Iris pigment epithelial cell (primary cell): ENCODE data around the gene GLE1.

ENCODE experiments used
- DNase-seq: peaks from one replicate; pipeline ENCODE4 v3.0.0-alpha.2; 2011; ENCODE audit warnings: low read depth

Gene GLE1

DNA sequence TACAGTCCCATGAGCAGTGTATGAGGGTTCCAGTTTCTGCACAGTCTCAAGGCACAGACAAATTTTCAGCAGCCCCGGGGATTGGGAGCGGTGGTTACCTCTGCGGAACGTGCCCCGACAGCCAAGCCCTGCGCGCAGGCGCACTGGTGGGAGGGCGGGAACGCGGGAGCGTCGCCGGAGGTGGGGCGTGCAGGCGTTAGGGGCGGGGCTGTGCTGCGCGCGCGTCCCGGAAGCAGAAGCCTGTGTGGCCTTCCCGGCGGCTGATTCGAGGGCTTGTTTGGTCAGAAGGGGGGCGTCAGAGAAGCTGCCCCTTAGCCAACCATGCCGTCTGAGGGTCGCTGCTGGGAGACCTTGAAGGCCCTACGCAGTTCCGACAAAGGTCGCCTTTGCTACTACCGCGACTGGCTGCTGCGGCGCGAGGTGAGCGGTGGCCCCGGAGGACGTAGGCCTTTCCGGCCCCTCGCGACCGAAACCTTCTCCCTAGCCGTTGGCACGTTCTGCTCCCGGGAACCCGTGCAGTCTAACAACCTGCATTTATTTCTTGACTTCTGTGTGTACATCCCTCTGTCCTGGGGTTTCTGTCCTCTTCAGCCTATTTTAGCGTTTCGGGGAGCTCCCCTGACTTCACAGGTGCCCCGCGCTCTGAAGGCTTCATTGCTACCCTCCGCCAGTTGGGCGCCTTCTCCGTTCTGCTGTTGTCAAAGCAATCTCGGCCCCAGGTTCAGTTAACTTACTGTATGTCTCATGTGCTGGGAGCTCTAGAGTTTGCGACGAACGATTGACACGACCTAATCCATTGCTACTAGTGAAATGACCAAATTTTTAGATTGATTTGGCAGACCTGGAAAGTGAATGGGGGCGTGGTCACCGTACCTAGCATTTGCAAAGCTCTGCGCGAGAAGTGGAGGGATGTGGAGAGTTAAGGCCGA, at the start of gene GLE1:
GLE1 (plus strand) TSS at position 235 of the 929 bp plus-strand sequence; CDS start at position 322, 87 bp downstream.
- peak; percentile 89 for DNase-seq

- DNase-seq: no peak
These were observed 49.5 kb upstream of the GLE1 start for GRCh38 chr9:128454991-128455390.

DNA sequence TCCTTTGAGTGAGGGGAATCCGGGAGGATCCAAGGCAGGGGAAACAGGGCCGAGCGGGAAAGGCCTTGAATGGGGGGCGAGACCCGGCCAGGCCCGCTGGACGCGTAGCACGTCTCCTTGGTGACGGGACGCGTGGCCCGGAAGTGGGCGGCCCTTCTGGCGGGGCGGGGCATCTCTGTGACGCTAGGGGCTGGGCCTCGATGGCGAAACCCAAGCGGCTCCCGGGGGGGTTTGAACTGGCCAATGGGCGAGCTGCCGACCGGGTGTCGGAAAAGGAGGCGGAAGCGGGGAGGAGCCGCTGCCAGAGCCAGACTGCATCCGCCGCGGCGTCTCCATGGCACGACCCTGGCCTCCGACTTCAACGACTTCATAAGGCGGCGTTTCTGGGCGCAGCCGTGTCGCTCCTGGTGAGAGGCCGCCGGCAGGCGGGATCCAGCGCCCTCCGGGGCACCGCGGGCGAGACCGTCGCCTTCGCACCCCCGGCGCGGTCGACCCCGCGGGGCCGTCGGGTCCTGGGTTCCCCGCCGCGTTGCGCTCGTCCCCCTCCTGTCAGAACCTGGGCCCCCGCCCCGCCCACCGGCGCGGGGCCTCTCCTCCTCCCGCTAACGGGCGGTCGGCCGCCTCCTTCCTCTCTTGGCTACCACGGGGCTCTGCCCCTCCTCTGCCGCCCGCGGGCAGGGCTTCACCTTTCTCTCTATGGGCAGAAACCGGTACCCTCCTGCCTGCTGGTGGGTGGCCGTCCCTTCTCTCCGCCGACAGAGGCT, 48.5 kb upstream of the GLE1 start, which contains the start of gene ODF2:
ODF2 (plus strand) TSS at position 158 of the 764 bp plus-strand sequence; CDS start at position 244, 86 bp downstream.
- DNase-seq: peak; percentile 95

DNA sequence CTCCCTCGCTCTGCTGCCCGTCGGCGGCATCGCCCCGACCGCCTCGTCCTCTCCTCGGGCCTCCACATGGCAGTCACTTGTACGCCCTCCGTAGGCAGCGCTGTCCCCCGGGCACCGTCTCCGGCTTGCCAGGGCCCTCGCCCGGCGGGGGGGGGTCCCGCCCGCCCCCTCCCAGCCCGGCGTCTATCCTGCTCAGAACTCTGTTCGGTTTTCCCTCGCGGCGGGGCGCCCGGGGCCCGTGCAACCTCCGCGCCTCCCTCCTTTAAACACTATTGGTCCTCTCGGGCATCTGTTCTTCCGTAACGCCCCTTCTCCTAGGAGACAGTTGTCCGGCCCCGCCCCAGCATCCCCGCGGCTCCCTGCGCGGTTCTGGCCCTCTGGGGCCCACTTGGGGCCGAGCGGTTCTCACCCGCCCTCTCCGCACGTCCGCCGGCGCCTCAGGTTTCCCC, 47.9 kb upstream of the GLE1 start:
- DNase-seq: peak; percentile 74

DNA sequence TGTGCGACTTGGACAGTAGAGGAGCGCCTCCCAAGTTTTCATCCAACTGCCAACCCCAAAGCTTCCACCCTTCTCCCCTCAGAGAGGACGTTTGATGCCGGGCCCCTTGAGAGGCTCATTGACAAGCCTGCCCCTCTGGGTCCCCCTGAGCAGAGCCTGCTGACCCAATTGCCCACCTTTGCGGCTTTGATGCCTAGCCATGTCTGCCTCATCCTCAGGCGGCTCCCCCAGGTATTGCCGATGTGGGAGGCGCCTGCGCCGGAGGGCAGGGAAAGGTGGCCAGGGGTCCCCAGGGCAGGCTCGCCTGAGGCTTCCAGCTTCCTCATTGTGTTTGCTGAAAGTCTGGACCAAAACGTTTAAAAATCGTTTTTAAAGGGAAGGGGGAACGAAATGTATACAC, 47.3 kb upstream of the GLE1 start:
- DNase-seq: no peak

- no peak for DNase-seq
These were observed 45.5 kb upstream of the GLE1 start for GRCh38 chr9:128459011-128459410.

- no peak for DNase-seq
These were observed 35.4 kb upstream of the GLE1 start for GRCh38 chr9:128469070-128469469.

DNA sequence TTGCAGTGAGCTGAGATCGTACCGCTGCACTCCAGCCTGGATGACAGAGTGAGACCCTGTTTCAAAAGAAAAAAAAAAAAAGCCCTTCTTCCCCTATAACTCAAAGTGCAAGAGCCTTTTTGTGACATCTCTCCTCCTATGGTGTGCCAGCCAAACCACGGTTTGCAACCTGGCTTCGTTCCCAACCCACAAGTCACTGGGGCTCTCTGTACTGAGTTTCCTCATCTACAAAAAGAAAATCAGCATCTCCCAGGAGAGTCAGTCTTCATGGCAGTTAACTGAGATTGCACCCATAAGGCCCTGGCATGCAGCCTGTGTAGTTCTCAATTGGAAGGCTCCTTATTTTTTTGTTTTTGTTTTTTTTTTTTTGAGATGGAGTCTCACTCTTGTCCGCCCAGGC, 34.0 kb upstream of the GLE1 start:
- DNase-seq: peak; percentile 63

- no peak for DNase-seq
These were observed 31.4 kb upstream of the GLE1 start for GRCh38 chr9:128473104-128473503.

- no peak for DNase-seq
These were observed 28.7 kb upstream of the GLE1 start for GRCh38 chr9:128475867-128476266.

DNA sequence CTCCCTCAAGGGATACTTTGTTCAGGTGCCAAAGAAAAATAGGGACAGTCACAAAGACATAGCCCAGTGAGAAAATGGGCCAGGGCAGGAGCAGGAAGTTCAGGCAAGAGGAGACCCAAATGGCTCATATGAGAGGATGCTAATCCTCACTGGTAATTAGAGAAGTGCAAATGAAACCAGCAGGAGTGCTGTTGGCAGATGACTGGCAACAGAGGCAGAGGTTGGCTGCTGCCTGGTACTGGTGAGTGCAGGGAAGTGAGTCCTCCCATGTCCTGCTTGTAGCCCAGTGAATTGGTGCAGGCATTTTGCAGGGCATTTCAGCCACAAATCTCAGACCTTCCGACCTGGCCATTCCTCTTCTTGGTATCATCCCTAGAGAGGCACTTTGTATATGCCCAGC, 25.3 kb upstream of the GLE1 start:
- no peak for DNase-seq

- no peak for DNase-seq
These were observed 23.0 kb upstream of the GLE1 start for GRCh38 chr9:128481561-128481960.

- no peak for DNase-seq
These were observed 22.3 kb upstream of the GLE1 start for GRCh38 chr9:128482186-128482585.

DNA sequence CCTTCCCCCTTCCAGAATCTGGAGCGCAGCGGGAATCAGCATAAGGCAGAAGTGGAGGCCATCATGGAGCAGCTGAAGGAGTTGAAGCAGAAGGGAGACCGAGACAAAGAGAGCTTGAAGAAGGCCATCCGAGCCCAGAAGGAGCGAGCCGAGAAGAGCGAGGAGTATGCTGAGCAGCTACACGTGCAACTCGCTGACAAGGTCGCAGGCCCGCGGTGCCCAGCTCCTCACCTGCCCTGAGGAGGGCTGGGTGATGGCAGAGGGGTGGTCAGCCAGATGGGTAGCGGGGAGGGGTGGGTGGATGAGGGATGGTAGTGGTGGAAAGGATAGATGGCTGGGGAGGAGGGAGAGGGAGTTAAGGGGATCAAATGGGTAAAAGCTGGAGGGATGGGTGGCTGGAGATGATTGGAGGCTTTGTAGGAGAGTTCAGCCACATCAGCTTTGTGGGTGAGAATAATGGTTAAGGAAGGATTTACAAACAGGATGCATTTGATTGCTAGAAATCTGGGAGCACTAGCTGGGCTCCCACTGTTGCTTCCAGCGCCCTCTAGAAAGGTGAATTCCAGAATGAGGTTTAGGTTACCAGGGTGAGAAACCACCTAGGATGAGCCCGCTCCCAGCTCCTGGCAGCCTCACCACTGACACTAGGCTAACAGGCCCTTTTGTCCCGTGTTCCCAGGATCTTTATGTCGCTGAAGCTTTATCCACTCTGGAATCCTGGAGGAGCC, 19.7 kb upstream of the GLE1 start:
- DNase-seq: no peak

- DNase-seq: no peak
These were observed 19.1 kb upstream of the GLE1 start for GRCh38 chr9:128485414-128485855.

DNA sequence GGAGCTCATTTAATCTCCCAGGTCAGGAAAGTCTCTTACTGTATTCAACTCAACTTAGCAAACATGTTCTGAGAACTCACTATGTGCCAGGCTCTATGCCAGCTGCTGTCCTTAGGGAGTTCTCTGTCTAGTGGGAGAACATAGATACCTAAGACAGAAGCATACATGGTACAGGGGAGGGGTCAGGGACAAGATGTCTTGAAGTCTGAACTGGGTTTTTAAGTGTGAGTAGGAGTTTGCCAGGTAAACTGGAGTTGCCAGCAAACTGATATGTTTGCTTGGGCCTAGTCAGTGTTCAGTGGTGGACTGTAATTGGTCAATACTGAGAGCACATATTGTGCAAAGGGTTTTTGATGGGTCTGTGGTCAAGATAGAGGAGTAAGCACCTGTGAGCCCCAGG, 18.3 kb upstream of the GLE1 start:
- DNase-seq: no peak

DNA sequence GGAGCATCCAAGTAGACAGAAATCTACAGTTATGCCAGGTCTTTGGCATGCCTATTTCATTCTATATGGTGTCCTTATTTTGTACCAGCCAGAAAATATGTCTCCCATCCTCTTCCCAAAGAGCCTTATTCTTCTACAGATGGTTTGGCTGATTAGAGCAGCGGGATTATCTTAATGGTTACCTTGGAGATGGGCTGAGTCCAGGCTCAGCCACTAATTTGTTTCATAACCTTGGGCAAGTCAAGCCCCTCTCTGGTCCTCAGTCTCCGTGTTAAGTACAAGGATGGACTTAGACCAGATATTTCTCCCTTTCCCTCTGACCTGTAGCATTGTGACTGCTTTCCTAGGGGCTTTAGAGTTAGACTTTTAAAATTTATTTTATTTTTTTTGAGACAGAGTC, 11.1 kb upstream of the GLE1 start:
- DNase-seq: no peak

DNA sequence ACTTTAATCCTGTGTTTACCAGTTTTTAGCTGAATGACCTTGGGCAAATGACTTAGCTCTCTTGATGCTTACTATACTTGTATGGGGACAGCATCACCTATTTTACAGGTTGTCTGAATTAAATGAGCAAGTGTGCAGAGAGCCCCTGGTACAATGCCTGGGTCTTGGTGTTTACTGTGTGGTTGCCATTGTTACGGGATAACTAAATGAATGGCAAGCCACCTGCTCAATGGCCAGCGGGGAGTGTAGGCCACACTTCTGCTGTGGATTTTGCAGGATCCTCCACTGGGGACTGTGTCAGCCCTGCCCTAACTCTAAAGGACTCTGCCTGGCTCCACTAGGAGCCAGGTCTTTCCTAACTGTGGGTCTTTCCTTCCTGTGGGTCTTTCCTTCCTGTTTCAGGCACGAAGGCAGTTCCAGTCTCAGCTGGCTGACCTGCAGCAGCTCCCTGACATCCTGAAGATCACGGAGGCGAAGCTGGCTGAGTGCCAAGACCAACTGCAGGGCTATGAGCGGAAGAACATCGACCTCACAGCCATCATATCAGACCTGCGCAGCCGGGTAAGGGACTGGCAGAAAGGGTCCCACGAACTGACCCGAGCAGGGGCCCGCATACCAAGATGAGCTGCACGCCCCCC, 10.3 kb upstream of the GLE1 start:
- DNase-seq: peak; percentile 40

DNA sequence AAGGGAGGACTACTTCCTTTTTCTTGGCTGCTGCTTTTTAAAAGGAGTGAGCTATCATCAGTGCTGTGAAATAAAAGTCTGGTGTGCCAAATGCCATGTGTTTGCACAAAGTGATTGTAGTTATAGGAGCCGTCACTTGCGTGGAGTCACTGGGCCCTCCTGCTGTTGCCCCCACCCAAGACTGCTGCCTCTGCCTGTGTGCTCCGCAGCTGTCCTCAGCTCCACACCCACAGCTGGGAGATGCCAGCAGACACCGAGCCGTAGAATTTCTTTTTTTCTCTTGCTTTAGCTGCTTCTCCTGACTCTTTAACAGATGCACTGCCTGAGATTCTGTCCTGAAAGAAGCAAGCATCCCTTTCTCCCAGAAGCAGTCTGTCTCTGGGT, 9.8 kb upstream of the GLE1 start:
- DNase-seq: no peak

GRCh38 chr9:128495296-128495695, 9.2 kb upstream of the GLE1 start:
- DNase-seq: no peak

DNA sequence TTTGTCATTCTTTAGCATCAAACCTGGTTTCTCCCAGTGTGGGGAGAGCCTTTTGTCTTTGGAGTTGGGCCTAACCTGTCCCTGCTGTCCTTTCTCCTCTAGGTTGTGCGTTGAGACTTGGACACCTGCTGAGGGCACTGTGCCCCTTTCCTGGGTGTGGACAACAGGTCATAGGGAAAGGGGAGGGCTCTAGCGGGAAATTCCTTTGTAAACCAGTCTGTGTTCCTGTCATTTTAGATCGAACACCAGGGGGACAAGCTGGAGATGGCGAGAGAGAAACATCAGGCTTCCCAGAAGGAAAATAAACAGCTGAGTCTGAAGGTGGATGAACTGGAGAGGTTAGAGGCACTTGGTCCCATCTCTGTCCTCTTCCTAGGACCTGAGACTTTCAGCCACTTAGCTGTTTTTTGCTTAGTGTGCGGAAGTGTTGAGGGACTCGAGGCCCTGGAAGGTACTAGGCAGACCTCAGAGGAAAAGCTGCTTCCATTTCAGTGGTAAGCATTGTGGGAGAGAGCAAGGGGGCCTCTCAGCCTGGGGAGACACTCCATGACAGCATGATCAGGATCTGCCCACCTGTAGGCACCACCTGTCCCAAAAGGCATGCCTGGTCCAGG, 8.6 kb upstream of the GLE1 start:
- no peak for DNase-seq
